ENCODE results near the gene SLC35B2.

DNA sequence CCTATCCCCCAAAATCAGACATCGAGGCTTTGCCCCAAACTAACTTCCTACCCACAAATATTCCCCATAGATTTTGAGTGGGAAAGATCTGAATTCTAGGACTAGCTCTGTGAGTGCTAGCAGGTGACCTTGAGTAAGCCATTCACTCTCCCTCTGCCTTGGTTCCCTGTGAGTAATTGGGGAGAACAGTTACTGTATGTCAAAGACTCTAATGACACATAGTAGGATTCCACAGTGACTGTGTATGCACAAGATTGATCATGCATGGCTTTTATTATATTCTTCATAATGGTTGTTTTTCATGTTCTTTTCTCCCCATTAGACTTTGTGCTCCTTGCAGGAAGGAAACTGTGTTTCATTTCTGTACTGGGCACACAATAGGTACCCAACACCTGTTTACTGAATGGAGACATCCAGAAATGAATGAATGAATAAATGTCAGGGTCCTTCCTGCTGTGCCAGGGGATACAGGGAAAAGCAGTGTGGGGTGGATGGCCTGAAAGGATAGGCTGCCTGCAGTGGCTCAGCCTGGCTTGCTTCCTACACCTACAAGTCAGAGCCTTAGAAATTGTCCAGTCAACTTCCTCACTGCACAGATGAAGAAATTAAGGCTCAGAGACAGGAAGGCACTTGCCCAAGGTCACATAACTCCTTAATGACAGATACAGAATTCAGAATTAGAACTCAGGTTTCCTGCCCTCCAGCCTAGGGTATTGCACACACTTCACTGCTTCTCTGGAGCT lies 12.0 kb upstream of the SLC35B2 start:
- TF ChIP-seq, protein P1, sequence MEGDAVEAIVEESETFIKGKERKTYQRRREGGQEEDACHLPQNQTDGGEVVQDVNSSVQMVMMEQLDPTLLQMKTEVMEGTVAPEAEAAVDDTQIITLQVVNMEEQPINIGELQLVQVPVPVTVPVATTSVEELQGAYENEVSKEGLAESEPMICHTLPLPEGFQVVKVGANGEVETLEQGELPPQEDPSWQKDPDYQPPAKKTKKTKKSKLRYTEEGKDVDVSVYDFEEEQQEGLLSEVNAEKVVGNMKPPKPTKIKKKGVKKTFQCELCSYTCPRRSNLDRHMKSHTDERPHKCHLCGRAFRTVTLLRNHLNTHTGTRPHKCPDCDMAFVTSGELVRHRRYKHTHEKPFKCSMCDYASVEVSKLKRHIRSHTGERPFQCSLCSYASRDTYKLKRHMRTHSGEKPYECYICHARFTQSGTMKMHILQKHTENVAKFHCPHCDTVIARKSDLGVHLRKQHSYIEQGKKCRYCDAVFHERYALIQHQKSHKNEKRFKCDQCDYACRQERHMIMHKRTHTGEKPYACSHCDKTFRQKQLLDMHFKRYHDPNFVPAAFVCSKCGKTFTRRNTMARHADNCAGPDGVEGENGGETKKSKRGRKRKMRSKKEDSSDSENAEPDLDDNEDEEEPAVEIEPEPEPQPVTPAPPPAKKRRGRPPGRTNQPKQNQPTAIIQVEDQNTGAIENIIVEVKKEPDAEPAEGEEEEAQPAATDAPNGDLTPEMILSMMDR (IDR thresholded peaks at IDR 0.05; ENCODE audit: low read depth, low read length, missing input control), result no peak
- TF ChIP-seq, protein P2, sequence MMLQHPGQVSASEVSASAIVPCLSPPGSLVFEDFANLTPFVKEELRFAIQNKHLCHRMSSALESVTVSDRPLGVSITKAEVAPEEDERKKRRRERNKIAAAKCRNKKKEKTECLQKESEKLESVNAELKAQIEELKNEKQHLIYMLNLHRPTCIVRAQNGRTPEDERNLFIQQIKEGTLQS (IDR thresholded peaks at IDR 0.05), result no peak
- TF ChIP-seq, protein P3, sequence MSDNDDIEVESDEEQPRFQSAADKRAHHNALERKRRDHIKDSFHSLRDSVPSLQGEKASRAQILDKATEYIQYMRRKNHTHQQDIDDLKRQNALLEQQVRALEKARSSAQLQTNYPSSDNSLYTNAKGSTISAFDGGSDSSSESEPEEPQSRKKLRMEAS (IDR thresholded peaks at IDR 0.05), result no peak
- no peak for TF ChIP-seq TAF1 (conservative IDR thresholded peaks at IDR 0.05)
- TF ChIP-seq GABPA (IDR thresholded peaks at IDR 0.05 in 1 of 2, conservative IDR thresholded peaks at IDR 0.05 in 1 of 2), result no peak
- no peak for TF ChIP-seq SP1 (IDR thresholded peaks at IDR 0.05)
- TF ChIP-seq, protein P4, sequence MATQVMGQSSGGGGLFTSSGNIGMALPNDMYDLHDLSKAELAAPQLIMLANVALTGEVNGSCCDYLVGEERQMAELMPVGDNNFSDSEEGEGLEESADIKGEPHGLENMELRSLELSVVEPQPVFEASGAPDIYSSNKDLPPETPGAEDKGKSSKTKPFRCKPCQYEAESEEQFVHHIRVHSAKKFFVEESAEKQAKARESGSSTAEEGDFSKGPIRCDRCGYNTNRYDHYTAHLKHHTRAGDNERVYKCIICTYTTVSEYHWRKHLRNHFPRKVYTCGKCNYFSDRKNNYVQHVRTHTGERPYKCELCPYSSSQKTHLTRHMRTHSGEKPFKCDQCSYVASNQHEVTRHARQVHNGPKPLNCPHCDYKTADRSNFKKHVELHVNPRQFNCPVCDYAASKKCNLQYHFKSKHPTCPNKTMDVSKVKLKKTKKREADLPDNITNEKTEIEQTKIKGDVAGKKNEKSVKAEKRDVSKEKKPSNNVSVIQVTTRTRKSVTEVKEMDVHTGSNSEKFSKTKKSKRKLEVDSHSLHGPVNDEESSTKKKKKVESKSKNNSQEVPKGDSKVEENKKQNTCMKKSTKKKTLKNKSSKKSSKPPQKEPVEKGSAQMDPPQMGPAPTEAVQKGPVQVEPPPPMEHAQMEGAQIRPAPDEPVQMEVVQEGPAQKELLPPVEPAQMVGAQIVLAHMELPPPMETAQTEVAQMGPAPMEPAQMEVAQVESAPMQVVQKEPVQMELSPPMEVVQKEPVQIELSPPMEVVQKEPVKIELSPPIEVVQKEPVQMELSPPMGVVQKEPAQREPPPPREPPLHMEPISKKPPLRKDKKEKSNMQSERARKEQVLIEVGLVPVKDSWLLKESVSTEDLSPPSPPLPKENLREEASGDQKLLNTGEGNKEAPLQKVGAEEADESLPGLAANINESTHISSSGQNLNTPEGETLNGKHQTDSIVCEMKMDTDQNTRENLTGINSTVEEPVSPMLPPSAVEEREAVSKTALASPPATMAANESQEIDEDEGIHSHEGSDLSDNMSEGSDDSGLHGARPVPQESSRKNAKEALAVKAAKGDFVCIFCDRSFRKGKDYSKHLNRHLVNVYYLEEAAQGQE (IDR thresholded peaks at IDR 0.05), result no peak
- TF ChIP-seq JUND (IDR thresholded peaks at IDR 0.05), result no peak
